ENCODE measurements around the gene CSHL1.
"Not testable (repeated sequence)": the region's sequence is repeated elsewhere in the genome, so short reads cannot be mapped to it uniquely, and the experiment has no call there.

GRCh38 chr17:63903787-63904201 is 7.3 kb downstream of the CSHL1 start:
- TF ChIP-seq POLR2A (IDR thresholded peaks at IDR 0.05; ENCODE audit: low read length); GATA1 (IDR thresholded peaks at IDR 0.05; ENCODE audit: low read depth, low read length): not testable (repeated sequence)

Measured in erythroblast (primary cell).